Measurements from ENCODE around the gene PSMD1. TPM values are rescaled to one million over a fixed set of nuclear protein-coding genes. Genes with fewer than 3 reads are reported as not detected.
"Not testable (repeated sequence)": the region's sequence is repeated elsewhere in the genome, so short reads cannot be mapped to it uniquely, and the experiment has no call there.

Gene PSMD1
- total RNA-seq, 3 donors from 2014 or later (not counting 1 experiment from before 2014, with no cell fraction given): 44.1 to 54.9 (median 49.7) TPM

DNA sequence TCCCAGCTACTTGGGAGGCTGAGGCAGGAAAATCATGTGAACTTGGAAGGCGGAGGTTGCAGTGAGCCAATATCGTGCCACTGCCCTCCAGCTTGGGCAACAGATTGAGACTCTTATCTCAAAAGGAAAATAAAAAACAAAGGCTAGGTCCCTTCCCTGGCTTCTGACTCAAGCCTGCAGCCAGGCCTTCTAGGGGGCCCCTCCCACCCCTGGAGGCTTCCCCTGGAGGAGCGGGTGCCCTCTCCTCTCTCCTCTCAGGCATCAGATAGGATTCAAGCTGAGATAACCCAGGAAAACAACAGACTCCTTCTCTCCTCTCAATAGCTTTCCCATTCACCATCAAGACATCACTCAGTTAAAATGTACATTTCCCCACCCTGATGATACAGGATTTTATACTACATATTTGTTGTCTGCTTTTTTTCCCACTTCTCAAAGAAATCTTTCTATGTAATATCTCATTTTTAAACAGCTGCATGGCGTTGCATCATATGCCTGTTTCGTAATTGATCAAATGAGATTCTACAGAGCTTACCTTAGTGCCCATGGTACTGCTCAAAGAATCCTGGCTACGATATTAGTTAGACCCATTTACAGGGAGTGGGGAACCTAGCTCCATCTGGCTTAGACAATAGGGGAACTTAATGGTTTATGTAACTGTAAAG, 40.0 kb upstream of the PSMD1 start:
- Mint-ChIP-seq H3K36me3 (no peaks in the 10 kb centered on the region), H3K4me1 (peaks cover 0 to 8% of the 10 kb centered on the region in 2 donors), H3K4me3 (no peak overlapping the region), H3K27me3 (ENCODE audit: low read depth in 2 of 2) (peaks cover 34 to 64% of the 10 kb centered on the region in 2 donors), H3K27ac (no peak overlapping the region), H3K9me3 (no peaks in the 10 kb centered on the region)
- Histone ChIP-seq H3K9me3 (ENCODE audit: control insufficient read depth, insufficient read depth, low read length) (no peaks in the 10 kb centered on the region), H3K4me3 (ENCODE audit: low read length) (no peak overlapping the region), H3K27ac (ENCODE audit: low read length) (no peak overlapping the region), H3K27me3 (ENCODE audit: control insufficient read depth, insufficient read depth, low read length) (peaks cover 12% of the 10 kb centered on the region), H3K4me1 (ENCODE audit: control insufficient read depth, insufficient read depth, low read length) (peaks cover 4% of the 10 kb centered on the region), H3K36me3 (ENCODE audit: control insufficient read depth, insufficient read depth, low read length) (no peaks in the 10 kb centered on the region)
- 88% methylated on average over 6 of the region's 6 CpGs for WGBS (ENCODE audit: insufficient coverage)
- intact Hi-C loops (cut with micrococcal nuclease): no loop called here
- DNase-seq (no peak), ATAC-seq (no peak)
- TF ChIP-seq, protein P1, sequence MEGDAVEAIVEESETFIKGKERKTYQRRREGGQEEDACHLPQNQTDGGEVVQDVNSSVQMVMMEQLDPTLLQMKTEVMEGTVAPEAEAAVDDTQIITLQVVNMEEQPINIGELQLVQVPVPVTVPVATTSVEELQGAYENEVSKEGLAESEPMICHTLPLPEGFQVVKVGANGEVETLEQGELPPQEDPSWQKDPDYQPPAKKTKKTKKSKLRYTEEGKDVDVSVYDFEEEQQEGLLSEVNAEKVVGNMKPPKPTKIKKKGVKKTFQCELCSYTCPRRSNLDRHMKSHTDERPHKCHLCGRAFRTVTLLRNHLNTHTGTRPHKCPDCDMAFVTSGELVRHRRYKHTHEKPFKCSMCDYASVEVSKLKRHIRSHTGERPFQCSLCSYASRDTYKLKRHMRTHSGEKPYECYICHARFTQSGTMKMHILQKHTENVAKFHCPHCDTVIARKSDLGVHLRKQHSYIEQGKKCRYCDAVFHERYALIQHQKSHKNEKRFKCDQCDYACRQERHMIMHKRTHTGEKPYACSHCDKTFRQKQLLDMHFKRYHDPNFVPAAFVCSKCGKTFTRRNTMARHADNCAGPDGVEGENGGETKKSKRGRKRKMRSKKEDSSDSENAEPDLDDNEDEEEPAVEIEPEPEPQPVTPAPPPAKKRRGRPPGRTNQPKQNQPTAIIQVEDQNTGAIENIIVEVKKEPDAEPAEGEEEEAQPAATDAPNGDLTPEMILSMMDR (IDR thresholded peaks at IDR 0.05): no peak

DNA sequence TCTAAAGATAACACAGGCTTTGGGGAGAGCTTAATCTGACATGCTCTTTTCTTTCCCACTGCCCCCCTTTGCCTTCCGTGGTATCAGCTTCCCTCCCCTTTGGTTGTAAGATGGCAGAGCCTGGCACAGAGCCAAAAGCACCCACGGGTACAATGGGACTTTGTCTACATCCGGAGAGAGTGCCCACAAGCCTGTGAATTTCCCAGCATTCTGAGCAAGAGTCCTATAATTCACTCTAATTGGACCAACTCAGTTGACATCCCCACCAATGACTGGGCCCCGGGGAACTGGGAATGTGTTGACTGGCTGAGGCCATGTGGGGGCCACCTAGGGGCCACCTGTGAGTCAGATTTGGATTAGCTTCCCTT, 39.5 kb upstream of the PSMD1 start:
- Histone ChIP-seq H3K4me3 (ENCODE audit: low read length) (no peak overlapping the region), H3K27ac (ENCODE audit: low read length) (no peak overlapping the region), H3K4me1 (ENCODE audit: control insufficient read depth, insufficient read depth, low read length) (peaks cover 4% of the 10 kb centered on the region), H3K36me3 (ENCODE audit: control insufficient read depth, insufficient read depth, low read length) (no peaks in the 10 kb centered on the region), H3K27me3 (ENCODE audit: control insufficient read depth, insufficient read depth, low read length) (peaks cover 12% of the 10 kb centered on the region), H3K9me3 (ENCODE audit: control insufficient read depth, insufficient read depth, low read length) (no peaks in the 10 kb centered on the region)
- Mint-ChIP-seq H3K4me1 (peaks cover 0 to 8% of the 10 kb centered on the region in 2 donors), H3K27ac (no peak overlapping the region), H3K36me3 (no peaks in the 10 kb centered on the region), H3K4me3 (no peak overlapping the region), H3K27me3 (ENCODE audit: low read depth in 2 of 2) (peaks cover 31 to 64% of the 10 kb centered on the region in 2 donors), H3K9me3 (no peaks in the 10 kb centered on the region)
- TF ChIP-seq, protein P1 (IDR thresholded peaks at IDR 0.05): no peak
- intact Hi-C loops (cut with micrococcal nuclease): no loop called here
- DNase-seq (peak in 1 of 2 donors; percentile 23), ATAC-seq (no peak)
- WGBS (ENCODE audit: insufficient coverage): 36% methylated on average over 4 of the region's 4 CpGs

DNA sequence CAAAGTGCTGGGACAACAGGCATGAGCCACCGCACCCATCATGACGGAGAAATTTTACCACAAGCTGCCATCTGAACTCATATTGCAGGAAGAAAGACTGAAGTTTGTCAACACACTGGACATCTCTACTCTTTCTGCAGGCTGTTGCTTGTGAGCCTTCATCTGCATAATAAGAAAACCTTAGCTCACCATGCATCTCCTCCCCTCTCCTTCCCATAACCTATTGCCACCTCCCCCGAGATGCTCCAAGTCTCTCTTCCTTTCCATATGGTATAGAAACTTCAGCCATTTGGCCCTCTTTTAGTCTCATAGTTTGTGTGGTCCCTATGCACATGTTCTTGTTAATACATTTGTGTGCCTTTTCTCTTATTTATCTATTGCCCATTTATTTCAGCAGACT, 38.5 kb upstream of the PSMD1 start:
- Histone ChIP-seq H3K4me3 (ENCODE audit: low read length) (no peak overlapping the region), H3K4me1 (ENCODE audit: control insufficient read depth, insufficient read depth, low read length) (peaks cover 4% of the 10 kb centered on the region), H3K27ac (ENCODE audit: low read length) (no peak overlapping the region), H3K27me3 (ENCODE audit: control insufficient read depth, insufficient read depth, low read length) (peaks cover 12% of the 10 kb centered on the region), H3K36me3 (ENCODE audit: control insufficient read depth, insufficient read depth, low read length) (no peaks in the 10 kb centered on the region), H3K9me3 (ENCODE audit: control insufficient read depth, insufficient read depth, low read length) (no peaks in the 10 kb centered on the region)
- H3K36me3 Mint-ChIP-seq: no peaks in the 10 kb centered on the region
- H3K4me3 Mint-ChIP-seq: no peak overlapping the region
- TF ChIP-seq, protein P1 (IDR thresholded peaks at IDR 0.05): no peak
- peaks cover 0 to 8% of the 10 kb centered on the region in 2 donors for H3K4me1 Mint-ChIP-seq
- WGBS (ENCODE audit: insufficient coverage): 98% methylated on average over 3 of the region's 3 CpGs
- no peak for ATAC-seq
- no peak overlapping the region for H3K27ac Mint-ChIP-seq
- DNase-seq: no peak
- H3K9me3 Mint-ChIP-seq: no peaks in the 10 kb centered on the region
- peaks cover 28 to 55% of the 10 kb centered on the region in 2 donors for H3K27me3 Mint-ChIP-seq (ENCODE audit: low read depth in 2 of 2)
- intact Hi-C loops (cut with micrococcal nuclease): no loop called here

DNA sequence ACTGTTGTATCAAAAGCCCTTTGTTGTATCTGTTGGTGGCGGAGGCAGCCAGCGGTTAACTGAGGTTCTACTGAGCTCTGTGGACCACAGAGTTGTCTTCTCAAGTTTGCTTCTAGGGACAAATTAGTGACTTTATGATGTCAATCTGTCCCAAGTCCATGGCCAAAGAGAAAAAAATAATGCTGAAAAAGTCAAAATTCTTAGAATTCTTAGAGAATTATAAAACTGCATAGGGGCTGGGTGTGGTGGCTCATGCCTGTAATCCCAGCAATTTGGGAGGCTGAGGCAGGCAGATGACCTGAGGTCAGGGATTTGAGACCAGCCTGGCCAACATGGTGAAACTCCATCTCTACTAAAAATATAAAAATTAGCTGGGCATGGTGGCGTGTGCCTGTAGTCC, 31.6 kb upstream of the PSMD1 start:
- peaks cover 14 to 50% of the 10 kb centered on the region in 2 donors for H3K27me3 Mint-ChIP-seq (ENCODE audit: low read depth in 2 of 2)
- H3K36me3 ChIP-seq (ENCODE audit: control insufficient read depth, insufficient read depth, low read length); DNase-seq; ATAC-seq; H3K4me3 ChIP-seq (ENCODE audit: low read length); intact Hi-C loops (cut with micrococcal nuclease); H3K4me1 Mint-ChIP-seq; H3K27ac Mint-ChIP-seq; H3K4me1 ChIP-seq (ENCODE audit: control insufficient read depth, insufficient read depth, low read length); H3K4me3 Mint-ChIP-seq; H3K27me3 ChIP-seq (ENCODE audit: control insufficient read depth, insufficient read depth, low read length); H3K36me3 Mint-ChIP-seq; H3K9me3 ChIP-seq (ENCODE audit: control insufficient read depth, insufficient read depth, low read length); H3K27ac ChIP-seq (ENCODE audit: low read length); H3K9me3 Mint-ChIP-seq: not testable (repeated sequence)
- 97% methylated on average over 3 of the region's 3 CpGs for WGBS (ENCODE audit: insufficient coverage)

Data from natural killer cell (primary cell).